NCI-H2196 treated with DMSO at 0.1 percent for 48 hours (cell line): ENCODE measurements around the gene GYPC.
"Not testable (repeated sequence)": the region's sequence is repeated elsewhere in the genome, so short reads cannot be mapped to it uniquely, and the experiment has no call there.

ENCODE experiments used
- DNase-seq: peaks from one replicate; lab custom pipeline; 2025; ENCODE audit not compliant: unreplicated experiment; lab: John Stamatoyannopoulos, UW

Gene GYPC

GRCh38 chr2:126668254-126668653 lies 12.3 kb downstream of the GYPC start:
- no peak for DNase-seq

DNA sequence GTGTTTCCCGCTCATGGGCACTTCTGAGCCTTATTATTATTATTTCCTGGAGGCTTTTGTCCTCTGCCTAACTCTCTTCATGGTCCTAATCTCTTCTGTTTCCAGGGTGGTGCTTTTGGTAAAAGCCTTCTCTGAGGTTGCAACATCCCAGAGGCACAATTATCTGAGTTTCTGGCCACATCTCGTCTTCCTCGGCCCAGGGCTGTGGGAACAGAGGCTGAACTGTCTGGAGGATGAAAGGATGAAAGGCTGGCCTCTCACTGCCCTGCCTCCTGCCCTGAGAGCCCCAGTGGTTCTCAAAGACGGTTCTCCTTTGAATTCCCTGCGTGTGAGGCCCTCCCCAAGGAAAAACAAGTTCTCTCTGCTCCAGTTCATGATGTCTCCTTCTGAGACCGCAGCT lies 13.8 kb downstream of the GYPC start:
- no peak for DNase-seq

DNA sequence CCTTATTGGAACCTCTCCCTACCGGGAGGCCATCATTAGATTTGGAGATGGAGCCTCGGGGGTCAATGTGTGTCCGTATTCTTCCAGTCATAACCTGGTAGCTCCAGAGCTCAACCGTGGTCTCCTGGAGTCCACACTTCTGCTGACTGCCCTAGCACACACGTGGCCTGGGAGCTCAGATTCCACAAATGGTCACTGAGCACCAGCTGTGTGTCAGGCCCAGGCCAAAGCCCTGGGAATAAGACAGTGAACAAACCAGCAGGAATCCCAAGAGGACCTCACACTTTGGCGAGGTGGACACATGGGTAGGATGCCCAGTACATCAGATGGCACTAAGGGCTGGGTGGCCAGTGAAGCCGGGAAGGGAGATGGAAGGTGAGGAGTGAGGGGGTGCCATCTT lies 15.5 kb downstream of the GYPC start:
- no peak for DNase-seq

- no peak for DNase-seq
Observed at GRCh38 chr2:126672980-126673605, 17.1 kb downstream of the GYPC start.

DNA sequence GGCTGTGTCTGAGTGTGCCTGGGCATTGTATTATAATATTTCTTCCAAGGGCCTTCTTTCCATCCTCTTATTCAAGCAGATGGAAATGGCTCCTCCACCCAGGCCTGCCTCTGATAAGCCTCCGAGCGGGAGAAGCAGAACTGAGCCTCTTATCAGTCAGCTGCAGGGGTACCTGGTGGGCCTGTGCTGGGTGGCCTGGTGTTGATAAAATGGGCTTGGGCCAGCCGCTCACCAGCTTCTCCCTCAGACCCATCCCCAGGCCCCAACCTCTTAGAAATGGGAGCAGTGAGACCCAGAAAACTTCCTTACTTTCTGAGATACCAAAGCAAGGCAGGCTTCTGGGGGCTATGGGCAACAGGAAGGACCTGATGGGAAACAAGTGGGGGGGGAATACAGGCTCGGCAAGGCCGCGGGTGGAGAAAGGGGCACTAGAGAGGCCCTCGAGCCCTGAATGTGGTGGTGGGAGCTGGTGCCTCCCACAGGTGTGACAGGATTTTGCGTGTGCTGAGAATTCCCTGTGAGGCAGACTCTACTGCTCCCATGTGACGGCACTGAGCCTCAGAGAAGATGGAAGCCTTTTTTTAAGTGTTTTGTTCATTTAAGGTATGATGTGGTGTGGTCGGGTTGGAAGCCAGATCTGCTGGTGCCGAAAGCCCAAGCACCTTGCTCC lies 18.3 kb downstream of the GYPC start:
- DNase-seq, result no peak

DNA sequence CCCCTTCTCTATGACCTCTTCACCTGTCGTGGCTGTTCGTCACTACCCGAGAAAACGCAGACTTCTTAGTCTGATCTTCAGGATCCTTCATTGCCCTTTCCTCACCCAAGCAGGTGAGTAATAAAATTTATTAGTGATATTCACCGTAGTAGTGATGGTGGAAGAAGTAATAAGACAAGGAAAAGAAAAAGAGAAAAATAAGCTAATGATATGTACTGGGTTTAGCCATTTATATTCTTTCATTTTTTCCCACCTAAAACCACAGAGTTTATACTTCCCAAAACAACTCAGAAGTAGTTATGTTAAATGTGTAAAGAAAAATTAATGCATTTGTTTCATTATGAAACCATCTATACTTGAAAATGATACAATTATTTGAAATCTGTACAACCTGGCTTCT lies 19.7 kb downstream of the GYPC start:
- no peak for DNase-seq

DNA sequence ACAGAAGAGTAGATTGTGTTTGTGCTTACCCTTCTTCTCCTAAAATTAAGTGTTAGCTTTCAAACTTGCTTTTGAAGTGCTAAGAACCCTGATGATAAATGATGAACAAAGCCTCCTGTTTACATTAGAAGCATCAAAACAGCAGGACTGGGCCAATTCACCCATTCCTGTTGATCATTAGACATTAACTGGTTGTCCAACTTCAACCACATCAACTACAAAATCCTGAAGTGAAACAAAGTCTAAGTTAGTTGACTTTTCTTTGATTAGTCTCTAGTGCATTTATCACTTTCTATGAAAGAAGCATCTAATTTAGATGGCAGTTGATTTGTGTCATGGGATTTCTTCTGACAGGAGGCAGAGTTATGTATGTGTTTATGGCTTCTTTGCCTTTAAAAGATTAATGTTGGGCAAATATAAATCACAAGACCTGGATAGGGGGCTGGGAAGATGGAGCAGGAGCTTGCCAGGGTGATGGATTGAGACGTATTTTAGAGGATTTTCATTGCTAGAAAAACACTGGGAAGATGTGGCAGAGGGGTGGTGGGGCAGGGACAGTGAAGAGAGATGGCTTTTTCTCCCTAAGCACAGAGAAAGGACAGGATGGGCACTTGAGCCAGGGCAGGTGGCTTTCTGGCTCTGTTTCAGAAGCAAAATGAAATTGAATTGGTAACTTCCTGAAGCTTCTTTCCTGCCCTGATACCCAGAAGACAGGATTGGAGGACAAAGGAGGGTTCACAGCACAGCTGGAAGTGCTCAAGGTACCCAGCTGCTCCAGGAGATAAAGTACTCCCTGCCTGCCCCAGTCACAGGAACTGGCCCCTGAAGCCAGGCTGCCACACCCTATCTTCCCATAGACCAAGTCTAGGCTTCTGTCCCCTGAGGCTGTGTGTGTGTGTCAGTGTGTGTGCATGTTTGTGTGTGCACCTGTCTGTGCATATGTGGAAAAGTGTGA lies 20.5 kb downstream of the GYPC start:
- DNase-seq, result no peak

DNA sequence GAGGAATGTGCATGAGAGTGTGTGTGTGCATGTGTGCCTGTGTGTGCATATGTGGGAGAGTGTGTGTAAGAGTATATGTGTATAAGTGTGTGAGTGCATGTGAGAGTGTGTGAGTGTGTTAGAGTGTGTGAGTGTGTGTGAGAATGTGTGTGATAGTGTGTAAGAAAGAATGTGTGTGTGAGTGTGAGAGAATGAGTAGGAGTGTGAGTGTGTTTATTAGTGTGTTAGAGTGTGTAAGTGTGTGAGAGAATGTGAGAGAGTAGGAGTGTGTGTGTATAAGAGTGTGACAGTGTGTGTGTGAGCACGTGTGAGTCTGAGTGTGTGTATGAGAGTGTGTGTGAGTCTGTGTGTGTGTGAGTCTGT lies 21.2 kb downstream of the GYPC start:
- no peak for DNase-seq

- DNase-seq, result no peak
Observed at GRCh38 chr2:126678269-126679065, 22.5 kb downstream of the GYPC start.

DNA sequence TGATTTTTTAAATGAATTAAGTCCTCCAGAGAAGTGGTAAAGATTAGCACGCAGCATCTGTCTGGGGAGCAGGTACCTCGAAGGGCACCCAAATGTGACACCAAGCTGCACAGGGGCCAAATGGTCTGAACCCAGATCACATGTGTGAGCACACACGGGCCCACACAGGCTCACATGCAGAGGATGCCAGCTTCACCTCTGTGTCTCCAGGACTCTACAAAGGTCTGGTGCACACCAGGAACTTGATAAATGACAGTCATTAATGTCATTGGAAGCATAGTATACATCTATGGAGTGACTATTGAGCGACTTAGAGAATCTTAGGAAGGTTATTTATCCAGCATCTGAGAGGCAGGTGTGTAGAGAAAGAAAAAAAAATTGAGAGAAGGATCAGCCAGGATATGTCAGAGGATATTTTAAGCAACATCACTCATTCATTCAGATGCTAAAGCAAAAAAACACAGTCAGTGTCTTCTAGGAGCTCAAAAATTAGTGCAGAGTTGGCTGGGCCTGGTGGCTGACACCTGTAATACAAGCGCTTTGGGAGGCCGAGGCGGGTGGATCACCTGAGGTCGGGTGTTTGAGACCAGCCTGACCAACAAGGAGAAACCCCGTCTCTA lies 23.2 kb downstream of the GYPC start:
- no peak for DNase-seq

GRCh38 chr2:126681505-126681904 lies 25.5 kb downstream of the GYPC start:
- no peak for DNase-seq

DNA sequence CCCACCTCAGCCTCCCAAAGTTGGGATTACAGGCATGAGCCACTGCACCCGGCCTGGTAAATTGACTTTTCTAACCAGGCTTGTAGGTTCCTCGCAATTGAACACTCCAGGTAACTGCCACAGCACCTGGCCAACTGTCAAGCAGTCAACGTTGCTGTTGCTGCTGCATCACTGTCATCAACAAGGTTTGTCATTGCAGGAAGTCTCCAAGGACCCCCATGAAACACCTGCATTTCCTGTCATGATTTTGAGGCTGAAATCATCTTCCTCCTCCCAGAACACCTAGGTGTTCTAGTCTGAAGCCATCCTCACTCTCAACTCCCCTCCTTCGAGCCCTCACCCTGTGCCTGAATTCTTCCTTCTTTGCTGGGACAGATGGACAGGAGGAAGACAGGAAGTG lies 29.7 kb downstream of the GYPC start:
- DNase-seq, result no peak

DNA sequence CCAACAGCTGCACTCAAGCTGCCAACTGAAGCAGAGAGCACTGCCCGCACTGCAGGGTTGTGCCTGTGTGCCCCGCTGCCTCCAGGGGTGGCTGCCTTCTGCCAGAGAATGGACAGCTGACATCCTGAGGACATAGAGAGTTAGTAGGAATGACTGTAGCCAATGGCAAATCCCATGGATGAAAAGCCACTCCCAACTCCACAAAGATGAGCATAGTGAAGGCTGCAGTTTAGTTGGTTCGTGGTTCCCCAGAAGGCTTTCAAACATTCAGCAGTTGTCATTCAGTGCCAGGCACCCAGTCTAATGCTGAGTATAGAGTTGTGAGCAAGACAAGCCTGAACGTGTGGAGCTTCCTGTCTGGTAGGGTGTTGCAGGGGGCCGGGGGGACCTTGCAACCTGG lies 30.3 kb downstream of the GYPC start:
- DNase-seq, result no peak

DNA sequence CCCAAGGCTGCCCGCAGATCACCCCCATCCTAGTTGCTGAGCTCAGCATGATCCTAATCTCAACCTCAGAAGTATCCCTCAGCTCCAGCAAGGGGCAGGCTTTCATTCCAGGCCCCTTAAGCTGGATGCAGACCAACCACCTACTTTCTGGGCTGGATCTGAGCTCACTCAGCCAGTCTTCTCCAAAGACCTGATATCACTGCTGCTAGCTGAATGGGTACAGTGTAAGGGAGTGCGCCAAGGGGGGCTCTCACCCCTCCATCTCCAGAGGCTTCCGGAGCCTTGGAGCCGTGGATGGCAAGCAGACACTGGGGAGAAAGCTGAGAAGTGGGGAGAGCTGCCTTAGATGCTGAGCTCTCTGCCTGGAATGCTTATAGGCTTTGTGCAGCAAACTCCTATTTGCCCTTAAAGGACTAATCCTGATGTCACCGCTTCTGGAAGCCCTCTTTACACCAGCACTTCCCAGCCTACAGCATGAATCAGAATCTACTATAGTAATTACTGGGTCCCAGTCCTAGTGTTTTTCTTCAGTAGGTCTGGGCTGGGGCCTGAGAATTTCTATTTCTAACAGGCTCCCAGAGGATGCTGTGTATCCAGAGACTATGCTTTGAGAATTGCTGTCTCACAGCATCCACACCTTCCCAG lies 31.0 kb downstream of the GYPC start:
- DNase-seq, result no peak

DNA sequence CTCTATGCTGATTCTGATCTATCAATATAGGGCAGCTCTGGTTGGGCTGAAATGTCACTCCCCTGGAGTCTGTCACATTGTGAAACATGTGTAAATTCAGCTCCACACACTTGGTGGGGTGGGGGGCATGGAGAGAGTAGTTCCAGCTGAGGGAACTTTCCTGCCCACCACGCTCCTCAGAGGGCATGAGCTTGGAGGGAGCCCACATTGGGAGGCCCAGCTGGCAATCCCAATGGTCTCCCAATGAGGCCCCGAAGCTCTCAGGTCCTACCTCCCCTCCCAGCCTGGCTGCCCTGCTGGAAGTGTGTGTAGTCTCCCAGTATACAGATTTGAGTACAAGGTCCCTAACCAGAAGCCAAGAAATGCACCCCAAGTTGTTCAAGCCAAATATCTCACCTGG lies 31.5 kb downstream of the GYPC start:
- DNase-seq, result no peak

DNA sequence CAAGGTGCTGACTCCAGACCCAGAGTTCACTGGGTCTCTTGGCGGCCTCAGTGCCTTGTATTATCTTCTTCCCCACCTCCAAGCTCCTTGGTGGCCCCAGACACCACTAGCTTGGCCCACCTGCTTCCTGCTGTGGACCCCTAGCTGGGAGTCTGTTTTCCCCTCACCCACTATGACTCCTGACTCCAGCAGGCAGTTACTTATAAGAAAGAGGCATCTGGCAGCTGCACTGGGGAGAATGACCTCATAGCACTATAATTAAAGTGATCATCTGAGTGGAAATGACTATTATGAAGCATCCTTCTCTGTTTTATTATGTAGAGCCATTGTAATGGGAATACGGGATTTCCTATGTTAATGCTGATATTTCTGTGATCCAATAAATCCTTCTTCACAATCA lies 32.6 kb downstream of the GYPC start:
- DNase-seq, result not testable (repeated sequence)

DNA sequence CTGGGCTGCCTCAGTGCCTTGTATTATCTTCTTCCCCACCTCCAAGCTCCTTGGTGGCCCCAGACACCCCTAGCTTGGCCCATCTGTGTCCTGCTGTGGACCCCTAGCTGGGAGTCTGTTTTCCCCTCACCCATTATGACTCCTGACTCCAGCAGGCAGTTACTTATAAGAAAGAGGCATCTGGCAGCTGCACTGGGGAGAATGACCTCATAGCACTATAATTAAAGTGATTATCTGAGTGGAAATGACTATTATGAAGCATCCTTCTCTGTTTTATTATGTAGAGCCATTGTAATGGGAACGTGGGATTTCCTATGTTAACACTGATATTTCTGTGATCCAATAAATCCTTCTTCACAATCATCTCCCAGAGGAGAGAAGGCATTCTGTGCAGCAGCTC lies 36.3 kb downstream of the GYPC start:
- DNase-seq, result not testable (repeated sequence)

DNA sequence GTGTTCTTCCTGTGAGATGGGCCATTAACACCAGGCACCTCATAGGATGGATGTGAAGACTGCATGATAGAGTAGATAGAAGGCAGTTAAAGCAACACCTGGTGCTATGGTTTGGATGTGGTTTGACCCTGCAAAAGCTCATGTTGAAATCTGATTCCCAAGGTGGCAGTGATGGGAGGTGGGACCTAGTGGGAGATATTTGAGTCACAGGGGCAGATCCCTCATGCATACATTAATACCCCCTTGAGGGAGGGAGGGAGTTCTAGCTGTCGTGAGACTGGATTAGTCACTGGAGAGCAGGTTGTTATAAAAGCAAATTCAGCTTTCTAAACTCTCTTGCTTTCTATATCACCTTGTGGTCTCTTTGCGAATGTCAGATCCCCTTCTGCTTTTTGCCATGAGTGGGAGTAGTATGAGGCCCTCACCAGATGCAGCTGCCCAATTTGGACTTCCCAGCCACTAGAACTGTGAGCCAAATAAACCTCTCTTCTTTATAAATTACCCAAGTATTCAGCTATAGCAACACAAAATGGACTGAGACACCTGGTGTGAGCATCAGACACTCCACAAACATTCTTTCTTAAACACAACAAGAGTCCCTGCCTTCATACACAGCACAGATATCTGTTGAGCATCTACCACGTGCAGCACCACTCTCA lies 37.1 kb downstream of the GYPC start:
- DNase-seq, result not testable (repeated sequence)

- DNase-seq, result no peak
Observed at GRCh38 chr2:126696644-126697520, 40.9 kb downstream of the GYPC start.
